Spleen (tissue), 11 donors: ENCODE measurements around the gene GAGE13. TPM values are rescaled to one million over a fixed set of nuclear protein-coding genes. Genes with fewer than 3 reads are reported as not detected.

ENCODE experiments used
- DNase-seq: peaks from one replicate; pipeline ENCODE4 v3.0.0-alpha.2; 2020
- H3K27ac ChIP-seq, 8 donors: fragments of 200-600 bp; sonication (generic) in 7 of 8; 1 replicate in 4 of 8; 2 replicates in 4 of 8; pipeline versions ENCODE4 v1.5.0 to v1.8.0; 2016 to 2021; ENCODE audit warnings: inconsistent platforms in 4 of 8, mild to moderate bottlenecking in 4 of 8, moderate library complexity in 1 of 8
- H3K27me3 ChIP-seq, 7 donors: fragments of 200-600 bp; sonication (generic) in 6 of 7; replicated peaks in 1 of 7; 1 replicate in 4 of 7; 2 replicates in 3 of 7; pipeline versions ENCODE4 v1.5.0 to v1.8.0; 2016 to 2021; ENCODE audit warnings: inconsistent platforms in 3 of 7, mild to moderate bottlenecking in 1 of 7
- H3K36me3 ChIP-seq, 6 donors: fragments of 200-600 bp; sonication (generic) in 5 of 6; 1 replicate in 4 of 6; 2 replicates in 2 of 6; pipeline versions ENCODE4 v1.5.0 to v1.8.0; 2016 to 2021; ENCODE audit warnings: inconsistent platforms in 2 of 6
- H3K4me1 ChIP-seq, 6 donors: fragments of 200-600 bp; sonication (generic) in 5 of 6; 1 replicate in 3 of 6; 2 replicates in 3 of 6; pipeline versions ENCODE4 v1.5.0 to v1.8.0; 2016 to 2021; ENCODE audit warnings: inconsistent platforms in 3 of 6
- H3K4me3 ChIP-seq, 8 donors: fragments of 200-600 bp; sonication (generic) in 7 of 8; 1 replicate in 4 of 8; 2 replicates in 4 of 8; pipeline versions ENCODE4 v1.5.0 to v1.8.0; 2016 to 2021; ENCODE audit warnings: inconsistent platforms in 4 of 8, mild to moderate bottlenecking in 4 of 8, moderate library complexity in 2 of 8
- H3K9me3 ChIP-seq, 8 donors: fragments of 200-600 bp; sonication (generic) in 7 of 8; 1 replicate in 4 of 8; 2 replicates in 4 of 8; pipeline versions ENCODE4 v1.5.0 to v1.8.0; 2016 to 2021; ENCODE audit warnings: inconsistent platforms in 4 of 8
- CTCF ChIP-seq, 11 experiments: fragments of 200-600 bp in 7 of 11; fragments of 450-650 bp in 4 of 11; sonication (generic) in 4 of 11; IDR thresholded peaks in 8 of 11; conservative IDR thresholded peaks in 3 of 11; 1 replicate in 7 of 11; 2 replicates in 4 of 11; pipeline versions ENCODE4 v1.4.0 to v1.8.0; 2016 to 2021; ENCODE audit warnings: antibody characterized with exemption in 11 of 11, inconsistent platforms in 4 of 11, mild to moderate bottlenecking in 1 of 11
- POLR2A ChIP-seq, 3 donors: fragments of 450-650 bp; IDR thresholded peaks; one replicate each; pipeline ENCODE4 v1.5.1; 2017; ENCODE audit warnings: antibody characterized with exemption in 3 of 3, mild to moderate bottlenecking in 1 of 3
- POLR2AphosphoS5 ChIP-seq, 3 donors: sonication (generic); formaldehyde crosslinking; IDR thresholded peaks; one replicate each; pipeline ENCODE4 v1.5.1; 2017; ENCODE audit warnings: antibody characterized with exemption in 3 of 3
- WGBS, 5 donors: extraction: QIAGEN DNeasy Blood & Tissue Kit in 3 of 5; methylation state at CpG; one replicate each; pipeline versions ENCODE4 v1.1.5 to v1.1.7; 2013 to 2018; 5-methylcytosine and 5-hydroxymethylcytosine counted together
- intact Hi-C: fragments of 100-400 bp; cut with DNase I; formaldehyde crosslinking; loops from one replicate; pipeline ENCODE4 v1.15.0; 2023; ENCODE audit warnings: low total_unique reads
- polyA plus RNA-seq, 3 donors: library from polyadenylated mRNA; stranded (reverse); fragments of 200-250 nt; gene quantifications; one replicate each; pipeline ENCODE4 v1.2.1, GENCODE V29; 2013
- total RNA-seq, 7 donors: library from RNA; depleted of rRNA in 3 of 7; stranded (reverse); fragments of >200 nt in 3 of 7; fragmentation: NEBNext Ultra II Directional in 4 of 7; extraction: Animal tissue kit (Norgen Biotek cat#: 25700) in 4 of 7; gene quantifications; one replicate each; pipeline versions ENCODE4 v1.1.0 to v1.2.1, GENCODE V29; 2016 to 2021
- donor health status: healthy with polysubstance abuse.
- donor health status: DM: no; HTN: no; CAD: no; lungs with moderate emphysema.
- donor health status: DM: no; HTN: no; CAD: no.
- donor health status: Bipolar disorder and iron deficiency.
- donor health status: healthy.
- donor health status: DM: no; HTN: no; CAD: no.
- donor health status: DM: yes; HTN: yes; CAD: no.

GAGE13 gene
- total and polyA plus RNA-seq, 10 donors = not detected

- TF ChIP-seq CTCF (IDR thresholded peaks at IDR 0.05 in 8 of 11, conservative IDR thresholded peaks at IDR 0.05 in 3 of 11) = no peak
- no peak for TF ChIP-seq POLR2A (IDR thresholded peaks at IDR 0.05)
- no peak for TF ChIP-seq POLR2AphosphoS5 (IDR thresholded peaks at IDR 0.05)
- 81 to 100% (median 85%) methylated on average over 1 of the region's 1 CpG; no CpG with 5 or more reads in 1 of the 5 donors for WGBS, 5 donors
- H3K27me3 ChIP-seq = peaks cover 0 to 7% (median 0%) of the 10 kb centered on the region in 7 donors
- no peaks in the 10 kb centered on the region for H3K9me3 ChIP-seq
- H3K27ac ChIP-seq = no peak overlapping the region
- peaks cover 0 to 9% (median 1%) of the 10 kb centered on the region in 6 donors for H3K4me1 ChIP-seq
- intact Hi-C loops = no loop called here
- H3K4me3 ChIP-seq = no peak overlapping the region
- no peak for DNase-seq
- H3K36me3 ChIP-seq = peaks cover 0 to 17% (median 0%) of the 10 kb centered on the region in 6 donors
Measured at GRCh38 chrX:49287665-49288064, 43.7 kb upstream of the GAGE13 start.

- peaks cover 0 to 14% (median 0%) of the 10 kb centered on the region in 6 donors for H3K36me3 ChIP-seq
- DNase-seq = no peak
- H3K27ac ChIP-seq = no peak overlapping the region
- peaks cover 0 to 7% (median 0%) of the 10 kb centered on the region in 7 donors for H3K27me3 ChIP-seq
- intact Hi-C loops = no loop called here
- peaks cover 0 to 11% (median 1%) of the 10 kb centered on the region in 6 donors for H3K4me1 ChIP-seq
- 60 to 75% (median 67%) methylated on average over 1 to 7 of the region's 7 CpGs for WGBS, 5 donors
- H3K9me3 ChIP-seq = no peaks in the 10 kb centered on the region
- TF ChIP-seq POLR2AphosphoS5 (IDR thresholded peaks at IDR 0.05) (no peak), POLR2A (IDR thresholded peaks at IDR 0.05) (no peak), CTCF (IDR thresholded peaks at IDR 0.05 in 8 of 11, conservative IDR thresholded peaks at IDR 0.05 in 3 of 11) (no peak)
- H3K4me3 ChIP-seq = no peak overlapping the region
Measured at GRCh38 chrX:49290215-49290614, 41.2 kb upstream of the GAGE13 start.

GRCh38 chrX:49291615-49292337 is 39.6 kb upstream of the GAGE13 start:
- H3K9me3 ChIP-seq = no peaks in the 10 kb centered on the region
- peak; percentile 84 for DNase-seq
- TF ChIP-seq POLR2A (IDR thresholded peaks at IDR 0.05) (no peak), POLR2AphosphoS5 (IDR thresholded peaks at IDR 0.05) (no peak), CTCF (IDR thresholded peaks at IDR 0.05 in 8 of 11, conservative IDR thresholded peaks at IDR 0.05 in 3 of 11) (peak; percentile 53 to 78 (median 66))
- peaks cover 0 to 11% (median 1%) of the 10 kb centered on the region in 6 donors for H3K4me1 ChIP-seq
- no peak overlapping the region for H3K27ac ChIP-seq
- WGBS, 5 donors = 21 to 42% (median 24%) methylated on average over 11 of the region's 11 CpGs
- no peaks in the 10 kb centered on the region for H3K27me3 ChIP-seq
- intact Hi-C loops = loop anchor here (2.0 kb wide), 1 partner anchor 463 kb away; no protein-coding TSS in a partner anchor
- H3K36me3 ChIP-seq = no peaks in the 10 kb centered on the region
- H3K4me3 ChIP-seq = no peak overlapping the region
